ENCODE results near the gene SCOC.

SCOC gene

DNA sequence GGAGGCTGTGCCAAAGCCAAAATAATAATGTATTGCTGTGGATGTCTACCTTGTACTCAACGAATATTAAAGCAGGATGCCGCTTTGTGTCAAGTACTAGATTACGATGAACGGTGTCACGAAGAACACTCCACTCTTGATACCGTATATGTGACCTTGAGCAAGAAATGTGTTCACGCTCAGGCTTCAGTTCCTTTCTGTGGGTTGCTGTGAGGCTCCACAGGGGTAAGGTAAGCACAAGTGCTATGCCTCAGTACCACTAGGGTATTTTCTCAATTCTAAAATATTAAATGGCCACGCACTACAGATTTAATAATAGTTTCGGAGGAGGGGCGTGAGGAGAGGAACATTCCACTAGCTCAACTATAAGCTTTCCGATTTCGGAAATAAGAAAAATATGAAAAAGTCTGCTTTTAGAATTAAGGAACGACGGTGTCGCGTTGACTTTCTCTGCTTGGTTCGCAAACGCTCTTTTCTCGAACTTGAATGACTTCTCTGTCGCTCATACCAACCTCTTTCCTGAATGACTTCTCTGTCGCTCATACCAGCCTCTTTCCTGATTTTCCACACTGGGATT is 607 bp upstream of the SCOC start:
- peak overlapping the region; percentile 74 for H3K4me3 ChIP-seq (replicated peaks; ENCODE audit: low read depth, low read length)
- TF ChIP-seq, protein P1, sequence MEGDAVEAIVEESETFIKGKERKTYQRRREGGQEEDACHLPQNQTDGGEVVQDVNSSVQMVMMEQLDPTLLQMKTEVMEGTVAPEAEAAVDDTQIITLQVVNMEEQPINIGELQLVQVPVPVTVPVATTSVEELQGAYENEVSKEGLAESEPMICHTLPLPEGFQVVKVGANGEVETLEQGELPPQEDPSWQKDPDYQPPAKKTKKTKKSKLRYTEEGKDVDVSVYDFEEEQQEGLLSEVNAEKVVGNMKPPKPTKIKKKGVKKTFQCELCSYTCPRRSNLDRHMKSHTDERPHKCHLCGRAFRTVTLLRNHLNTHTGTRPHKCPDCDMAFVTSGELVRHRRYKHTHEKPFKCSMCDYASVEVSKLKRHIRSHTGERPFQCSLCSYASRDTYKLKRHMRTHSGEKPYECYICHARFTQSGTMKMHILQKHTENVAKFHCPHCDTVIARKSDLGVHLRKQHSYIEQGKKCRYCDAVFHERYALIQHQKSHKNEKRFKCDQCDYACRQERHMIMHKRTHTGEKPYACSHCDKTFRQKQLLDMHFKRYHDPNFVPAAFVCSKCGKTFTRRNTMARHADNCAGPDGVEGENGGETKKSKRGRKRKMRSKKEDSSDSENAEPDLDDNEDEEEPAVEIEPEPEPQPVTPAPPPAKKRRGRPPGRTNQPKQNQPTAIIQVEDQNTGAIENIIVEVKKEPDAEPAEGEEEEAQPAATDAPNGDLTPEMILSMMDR (IDR thresholded peaks at IDR 0.05; ENCODE audit: low read length, missing control alignments) = peak; percentile 22
- DNase-seq (ENCODE audit: low read depth) = peak; percentile 28

DNA sequence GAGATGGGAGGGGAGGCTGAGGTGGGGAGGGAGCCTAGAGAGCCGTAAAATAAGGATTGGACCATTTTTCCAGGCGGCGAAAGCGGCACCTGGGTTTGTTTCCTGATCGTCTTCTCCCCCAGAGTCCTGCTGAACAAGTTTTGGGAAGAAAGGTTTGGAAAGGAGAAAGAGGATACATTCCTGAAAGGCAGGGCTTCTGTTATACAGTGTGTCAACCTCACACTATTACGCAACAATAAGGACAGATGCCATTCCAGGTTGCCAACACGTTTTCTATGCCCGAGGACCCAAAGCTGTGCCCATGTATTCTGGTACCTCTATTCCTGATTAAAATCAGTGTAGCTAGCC is 658 bp downstream of the SCOC start:
- H3K4me3 ChIP-seq (replicated peaks; ENCODE audit: low read depth, low read length) = peak overlapping the region; percentile 74
- DNase-seq (ENCODE audit: low read depth) = no peak
- TF ChIP-seq, protein P1 (IDR thresholded peaks at IDR 0.05; ENCODE audit: low read length, missing control alignments) = no peak

DNA sequence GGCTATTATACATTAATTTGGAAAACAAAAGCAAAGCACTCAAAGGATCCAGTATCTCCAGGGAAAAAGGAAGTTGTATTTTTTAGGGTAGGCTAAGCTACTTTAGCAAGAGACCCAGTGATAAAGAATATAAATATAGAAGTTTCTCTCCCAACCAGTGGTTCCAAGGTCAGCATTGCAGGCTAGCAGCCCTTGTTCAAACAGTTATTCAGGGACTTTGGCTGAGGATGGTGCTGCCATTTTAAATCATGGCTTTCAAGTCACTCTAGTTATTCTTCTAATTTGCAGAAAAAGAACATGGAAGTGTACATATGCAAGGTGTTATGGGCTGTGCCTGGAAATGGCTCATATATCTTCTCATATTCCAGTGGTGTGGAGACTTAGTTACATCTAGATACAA is 9.3 kb downstream of the SCOC start:
- H3K4me3 ChIP-seq (replicated peaks; ENCODE audit: low read depth, low read length) = no peak overlapping the region
- TF ChIP-seq, protein P1 (IDR thresholded peaks at IDR 0.05; ENCODE audit: low read length, missing control alignments) = no peak

DNA sequence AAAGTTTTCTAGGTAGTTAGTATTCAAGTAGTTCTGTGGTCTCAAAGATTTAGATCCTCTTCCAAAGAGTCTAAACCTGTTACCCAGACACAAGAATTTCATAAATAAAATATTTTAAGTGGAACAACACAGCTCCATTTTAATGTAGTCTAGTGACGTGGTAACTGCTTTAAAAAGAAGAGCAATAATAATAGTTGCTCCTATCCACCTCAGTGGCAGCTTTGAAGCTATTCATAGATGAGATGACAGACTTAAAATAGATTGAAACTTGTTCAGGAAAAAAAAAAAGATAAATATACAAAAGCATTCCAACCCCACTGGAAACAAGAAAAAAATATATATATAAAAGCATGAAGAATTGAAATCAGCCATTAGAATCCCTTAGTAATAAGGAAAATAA is 14.6 kb downstream of the SCOC start:
- DNase-seq (ENCODE audit: low read depth) = no peak
- no peak overlapping the region for H3K4me3 ChIP-seq (replicated peaks; ENCODE audit: low read depth, low read length)
- TF ChIP-seq, protein P1 (IDR thresholded peaks at IDR 0.05; ENCODE audit: low read length, missing control alignments) = no peak

More for the DNA sequence above, 9.3 kb downstream of the SCOC start:
- DNase-seq (ENCODE audit: low read depth) = no peak

DNA sequence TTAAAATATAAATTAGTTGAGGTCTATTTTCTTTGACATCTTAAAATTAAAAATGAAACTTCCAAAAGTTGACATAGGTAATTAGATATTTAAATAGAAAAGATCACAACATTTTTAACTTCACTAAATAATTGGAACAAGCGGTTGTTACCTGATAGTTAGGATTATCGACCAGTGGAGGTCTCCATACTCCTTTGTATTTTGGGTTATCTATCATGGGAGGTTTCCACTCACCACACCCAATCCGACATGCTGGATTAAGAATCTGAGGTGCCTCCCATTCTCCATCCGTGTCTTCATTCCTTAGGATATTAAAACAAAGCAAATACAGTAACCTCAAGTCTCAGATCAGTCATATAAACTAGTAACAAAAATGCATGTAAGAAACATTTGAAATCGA is 22.2 kb downstream of the SCOC start:
- TF ChIP-seq, protein P1 (IDR thresholded peaks at IDR 0.05; ENCODE audit: low read length, missing control alignments) = no peak
- H3K4me3 ChIP-seq (replicated peaks; ENCODE audit: low read depth, low read length) = no peak overlapping the region
- no peak for DNase-seq (ENCODE audit: low read depth)

DNA sequence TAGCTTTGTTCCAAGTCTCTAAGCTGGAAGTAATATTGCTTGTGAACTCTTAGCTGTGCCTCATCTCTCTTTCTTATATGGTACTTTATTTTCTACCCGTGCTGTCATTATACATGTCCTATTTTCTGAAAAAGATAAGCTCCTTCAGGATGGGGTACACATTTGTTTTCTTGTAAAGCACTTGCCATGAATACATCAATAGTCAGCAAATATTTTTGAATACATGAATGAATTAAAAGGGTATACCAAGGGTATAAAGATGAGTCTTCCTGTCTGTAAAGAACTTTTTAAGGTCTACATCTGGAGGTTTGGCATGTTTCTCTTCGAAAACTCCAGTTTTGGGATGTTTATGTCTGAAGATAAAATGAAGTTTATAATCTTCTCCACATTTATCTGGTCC is 26.7 kb downstream of the SCOC start:
- no peak overlapping the region for H3K4me3 ChIP-seq (replicated peaks; ENCODE audit: low read depth, low read length)
- TF ChIP-seq, protein P1 (IDR thresholded peaks at IDR 0.05; ENCODE audit: low read length, missing control alignments) = no peak
- DNase-seq (ENCODE audit: low read depth) = no peak

DNA sequence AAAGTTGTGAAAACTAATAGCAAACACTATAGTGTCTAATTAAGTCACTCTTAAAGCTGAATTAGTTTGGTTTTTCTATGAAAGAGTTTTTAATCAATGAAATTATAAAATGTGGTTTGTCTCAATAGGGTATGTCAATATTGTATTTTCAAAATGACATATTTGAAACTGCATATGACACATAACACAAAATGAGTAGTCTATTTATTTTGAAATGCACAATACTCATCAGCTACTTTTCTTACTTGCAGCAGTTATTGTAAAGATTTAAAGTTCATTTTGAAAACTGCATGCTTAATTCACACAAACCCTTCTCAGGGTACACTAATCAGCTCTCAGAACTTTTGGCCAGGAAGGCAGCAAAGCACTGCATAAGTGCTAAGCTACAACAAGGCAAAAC is 32.8 kb downstream of the SCOC start:
- no peak for DNase-seq (ENCODE audit: low read depth)
- H3K4me3 ChIP-seq (replicated peaks; ENCODE audit: low read depth, low read length) = no peak overlapping the region
- TF ChIP-seq, protein P1 (IDR thresholded peaks at IDR 0.05; ENCODE audit: low read length, missing control alignments) = no peak

Measured in fibroblast of pulmonary artery (primary cell).